ENCODE measurements around the gene MEGF11.

Gene MEGF11

GRCh38 chr15:66107070-66107469, 146.5 kb downstream of the MEGF11 start:
- no peak for TF ChIP-seq HDGF (IDR thresholded peaks at IDR 0.05; ENCODE audit: borderline replicate concordance)
- TF ChIP-seq BHLHE40 (IDR thresholded peaks at IDR 0.05; ENCODE audit: borderline replicate concordance), result no peak
- TF ChIP-seq ARNT (IDR thresholded peaks at IDR 0.05), result no peak
- TF ChIP-seq SP1 (IDR thresholded peaks at IDR 0.05), result no peak
- no peak for TF ChIP-seq TARDBP (IDR thresholded peaks at IDR 0.05)
- no peak for TF ChIP-seq ZNF384 (IDR thresholded peaks at IDR 0.05)
- no peak for TF ChIP-seq PKNOX1 (IDR thresholded peaks at IDR 0.05)
- TF ChIP-seq LEF1 (IDR thresholded peaks at IDR 0.05; ENCODE audit: borderline replicate concordance), result no peak
- no peak for TF ChIP-seq NFRKB (IDR thresholded peaks at IDR 0.05)
- no peak for TF ChIP-seq FOXK2 (IDR thresholded peaks at IDR 0.05)
- TF ChIP-seq ELF4 (IDR thresholded peaks at IDR 0.05), result no peak
- TF ChIP-seq L3MBTL2 (conservative IDR thresholded peaks at IDR 0.05), result no peak
- TF ChIP-seq FOXM1 (IDR thresholded peaks at IDR 0.05; ENCODE audit: borderline replicate concordance), result no peak
- TF ChIP-seq SUZ12 (IDR thresholded peaks at IDR 0.05), result no peak
- no peak for TF ChIP-seq CTBP1 (IDR thresholded peaks at IDR 0.05; ENCODE audit: borderline replicate concordance)
- no peak for TF ChIP-seq FOXA1 (IDR thresholded peaks at IDR 0.05)
- no peak for DNase-seq (ENCODE audit: extremely low spot score)
- ChIA-PET CTCF (no interaction called here), POLR2A (no interaction called here)

GRCh38 chr15:66105286-66106265, 148.0 kb downstream of the MEGF11 start:
- CTCF ChIA-PET, result no interaction called here
- POLR2A ChIA-PET, result no interaction called here
- TF ChIP-seq BHLHE40 (IDR thresholded peaks at IDR 0.05; ENCODE audit: borderline replicate concordance), result no peak
- TF ChIP-seq ARNT (IDR thresholded peaks at IDR 0.05), result no peak
- TF ChIP-seq FOXM1 (IDR thresholded peaks at IDR 0.05; ENCODE audit: borderline replicate concordance), result no peak
- TF ChIP-seq ELF4 (IDR thresholded peaks at IDR 0.05), result no peak
- no peak for TF ChIP-seq L3MBTL2 (conservative IDR thresholded peaks at IDR 0.05)
- no peak for TF ChIP-seq ZNF384 (IDR thresholded peaks at IDR 0.05)
- TF ChIP-seq FOXK2 (IDR thresholded peaks at IDR 0.05), result no peak
- TF ChIP-seq LEF1 (IDR thresholded peaks at IDR 0.05; ENCODE audit: borderline replicate concordance), result no peak
- no peak for TF ChIP-seq NFRKB (IDR thresholded peaks at IDR 0.05)
- no peak for TF ChIP-seq FOXA1 (IDR thresholded peaks at IDR 0.05)
- TF ChIP-seq SUZ12 (IDR thresholded peaks at IDR 0.05), result no peak
- no peak for TF ChIP-seq SP1 (IDR thresholded peaks at IDR 0.05)
- DNase-seq (ENCODE audit: extremely low spot score), result no peak

- TF ChIP-seq SUZ12 (IDR thresholded peaks at IDR 0.05) (no peak), PKNOX1 (IDR thresholded peaks at IDR 0.05) (no peak), CTBP1 (IDR thresholded peaks at IDR 0.05; ENCODE audit: borderline replicate concordance) (no peak), FOXK2 (IDR thresholded peaks at IDR 0.05) (no peak), SP1 (IDR thresholded peaks at IDR 0.05) (no peak), L3MBTL2 (conservative IDR thresholded peaks at IDR 0.05) (no peak), ARNT (IDR thresholded peaks at IDR 0.05) (no peak), BHLHE40 (IDR thresholded peaks at IDR 0.05; ENCODE audit: borderline replicate concordance) (no peak), FOXA1 (IDR thresholded peaks at IDR 0.05) (no peak), NFRKB (IDR thresholded peaks at IDR 0.05) (no peak), LEF1 (IDR thresholded peaks at IDR 0.05; ENCODE audit: borderline replicate concordance) (no peak)
- no peak for DNase-seq (ENCODE audit: extremely low spot score)
- POLR2A ChIA-PET, result interaction anchor here (1.0 to 1.3 kb wide), 2 partner anchors 9 to 492 kb away, joined by 3 read pairs; no protein-coding TSS in a partner anchor
- CTCF ChIA-PET, result no interaction called here
These were observed 150.3 kb downstream of the MEGF11 start for GRCh38 chr15:66103293-66103590.

- POLR2A ChIA-PET, result interaction anchor here (1.0 kb wide), 1 partner anchor 10 kb away, joined by 3 read pairs; no protein-coding TSS in a partner anchor
- no peak for DNase-seq (ENCODE audit: extremely low spot score)
- TF ChIP-seq ARNT (IDR thresholded peaks at IDR 0.05), result no peak
- TF ChIP-seq PKNOX1 (IDR thresholded peaks at IDR 0.05), result no peak
- no peak for TF ChIP-seq CTBP1 (IDR thresholded peaks at IDR 0.05; ENCODE audit: borderline replicate concordance)
- no peak for TF ChIP-seq FOXA1 (IDR thresholded peaks at IDR 0.05)
- TF ChIP-seq FOXM1 (IDR thresholded peaks at IDR 0.05; ENCODE audit: borderline replicate concordance), result no peak
- CTCF ChIA-PET, result no interaction called here
These were observed 150.8 kb downstream of the MEGF11 start for GRCh38 chr15:66102563-66103292.

GRCh38 chr15:66101715-66102395, 151.7 kb downstream of the MEGF11 start:
- no peak for DNase-seq (ENCODE audit: extremely low spot score)
- no peak for TF ChIP-seq SUZ12 (IDR thresholded peaks at IDR 0.05)
- CTCF ChIA-PET, result no interaction called here
- POLR2A ChIA-PET, result no interaction called here

GRCh38 chr15:66100761-66101160, 152.8 kb downstream of the MEGF11 start:
- CTCF ChIA-PET, result no interaction called here
- POLR2A ChIA-PET, result no interaction called here

More at GRCh38 chr15:66100761-66101160, 152.8 kb downstream of the MEGF11 start:
- DNase-seq (ENCODE audit: extremely low spot score), result no peak
- no peak for TF ChIP-seq BHLHE40 (IDR thresholded peaks at IDR 0.05; ENCODE audit: borderline replicate concordance)
- TF ChIP-seq HDGF (IDR thresholded peaks at IDR 0.05; ENCODE audit: borderline replicate concordance), result no peak
- no peak for TF ChIP-seq FOXA1 (IDR thresholded peaks at IDR 0.05)
- TF ChIP-seq NFRKB (IDR thresholded peaks at IDR 0.05), result no peak
- TF ChIP-seq ZNF384 (IDR thresholded peaks at IDR 0.05), result no peak
- no peak for TF ChIP-seq ELF4 (IDR thresholded peaks at IDR 0.05)
- TF ChIP-seq PKNOX1 (IDR thresholded peaks at IDR 0.05), result no peak
- no peak for TF ChIP-seq SP1 (IDR thresholded peaks at IDR 0.05)
- TF ChIP-seq FOXM1 (IDR thresholded peaks at IDR 0.05; ENCODE audit: borderline replicate concordance), result no peak
- no peak for TF ChIP-seq CTBP1 (IDR thresholded peaks at IDR 0.05; ENCODE audit: borderline replicate concordance)
- no peak for TF ChIP-seq TARDBP (IDR thresholded peaks at IDR 0.05)
- no peak for TF ChIP-seq FOXK2 (IDR thresholded peaks at IDR 0.05)
- no peak for TF ChIP-seq SUZ12 (IDR thresholded peaks at IDR 0.05)
- no peak for TF ChIP-seq ARNT (IDR thresholded peaks at IDR 0.05)
- TF ChIP-seq L3MBTL2 (conservative IDR thresholded peaks at IDR 0.05), result no peak
